ENCODE results near the gene NGF.

DNA sequence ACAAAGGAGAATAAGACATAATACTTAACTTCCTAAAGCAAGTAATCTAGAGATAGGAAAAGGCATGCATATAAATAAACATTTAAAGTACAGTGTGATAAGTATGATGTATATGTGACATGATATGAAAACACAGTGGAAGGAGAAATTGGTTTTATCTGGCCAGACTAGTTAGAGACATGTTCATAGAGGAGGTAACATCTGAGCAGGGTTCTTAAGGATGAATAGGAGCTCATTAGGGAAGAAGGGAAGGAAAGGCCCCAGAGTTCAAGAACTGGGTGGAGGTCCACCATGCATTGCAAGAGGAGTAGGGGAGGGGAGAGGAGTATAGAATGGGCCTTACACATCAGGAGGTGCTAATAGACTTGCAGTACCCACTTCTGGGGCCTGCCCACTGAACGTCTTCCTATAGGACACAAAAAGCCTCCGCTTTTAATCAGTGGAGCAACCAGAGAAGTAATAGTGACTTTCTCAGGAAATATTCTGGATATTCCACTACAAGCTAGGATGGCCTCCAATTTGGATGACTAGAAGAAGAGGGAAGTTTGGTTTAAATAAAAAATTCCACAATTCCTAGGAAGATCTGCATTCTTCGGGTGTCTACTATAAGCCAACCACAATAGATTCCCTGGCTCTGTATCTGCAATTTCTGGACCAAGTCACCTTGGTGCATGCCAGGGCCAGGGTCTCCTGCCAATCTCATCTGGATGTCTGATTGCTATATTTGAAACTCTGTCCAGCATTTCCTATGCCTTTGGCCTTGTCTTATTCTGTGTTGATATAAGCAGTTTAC, 41.9 kb downstream of the NGF start:
- TF ChIP-seq, protein P1, sequence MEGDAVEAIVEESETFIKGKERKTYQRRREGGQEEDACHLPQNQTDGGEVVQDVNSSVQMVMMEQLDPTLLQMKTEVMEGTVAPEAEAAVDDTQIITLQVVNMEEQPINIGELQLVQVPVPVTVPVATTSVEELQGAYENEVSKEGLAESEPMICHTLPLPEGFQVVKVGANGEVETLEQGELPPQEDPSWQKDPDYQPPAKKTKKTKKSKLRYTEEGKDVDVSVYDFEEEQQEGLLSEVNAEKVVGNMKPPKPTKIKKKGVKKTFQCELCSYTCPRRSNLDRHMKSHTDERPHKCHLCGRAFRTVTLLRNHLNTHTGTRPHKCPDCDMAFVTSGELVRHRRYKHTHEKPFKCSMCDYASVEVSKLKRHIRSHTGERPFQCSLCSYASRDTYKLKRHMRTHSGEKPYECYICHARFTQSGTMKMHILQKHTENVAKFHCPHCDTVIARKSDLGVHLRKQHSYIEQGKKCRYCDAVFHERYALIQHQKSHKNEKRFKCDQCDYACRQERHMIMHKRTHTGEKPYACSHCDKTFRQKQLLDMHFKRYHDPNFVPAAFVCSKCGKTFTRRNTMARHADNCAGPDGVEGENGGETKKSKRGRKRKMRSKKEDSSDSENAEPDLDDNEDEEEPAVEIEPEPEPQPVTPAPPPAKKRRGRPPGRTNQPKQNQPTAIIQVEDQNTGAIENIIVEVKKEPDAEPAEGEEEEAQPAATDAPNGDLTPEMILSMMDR (conservative IDR thresholded peaks at IDR 0.05; ENCODE audit: low read length) = no peak
- TF ChIP-seq EZH2phosphoT487 (IDR thresholded peaks at IDR 0.05; ENCODE audit: borderline replicate concordance) = no peak
